ENCODE results near the gene MYH16.
"Not testable (repeated sequence)": the region's sequence is repeated elsewhere in the genome, so short reads cannot be mapped to it uniquely, and the experiment has no call there.

The MYH16 gene

GRCh38 chr7:99357701-99358490, 85.3 kb downstream of the MYH16 start:
- TF ChIP-seq MAX (IDR thresholded peaks at IDR 0.05; ENCODE audit: low read depth, low read length) (no peak), CTCF (IDR thresholded peaks at IDR 0.05; ENCODE audit: low read depth, low read length) (no peak), MYC (IDR thresholded peaks at IDR 0.05; ENCODE audit: low read depth, low read length) (no peak), POLR2A (IDR thresholded peaks at IDR 0.05; ENCODE audit: extremely low read depth, insufficient read length) (no peak)
- H3K4me3 ChIP-seq (ENCODE audit: low read depth, low read length) = no peak overlapping the region
- DNase-seq (ENCODE audit: low read depth) = no peak

DNA sequence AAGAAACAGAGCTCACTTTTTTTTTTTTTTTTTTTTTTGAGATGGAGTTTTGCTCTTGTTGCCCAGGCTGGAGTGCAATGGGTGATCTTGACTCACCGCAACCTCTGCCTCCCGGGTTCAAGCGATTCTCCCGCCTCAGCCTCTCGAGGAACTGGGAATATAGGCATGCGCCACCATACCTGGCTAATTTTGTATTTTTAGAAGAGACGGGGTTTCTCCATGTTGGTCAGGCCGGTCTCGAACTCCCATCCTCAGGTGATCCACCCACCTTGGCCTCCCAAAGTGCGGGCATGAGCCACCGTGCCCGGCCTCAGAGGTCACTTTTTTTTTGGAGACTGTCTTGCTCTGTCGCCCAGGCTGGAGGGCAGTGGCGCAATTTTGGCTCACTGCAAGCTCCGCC, 85.9 kb downstream of the MYH16 start:
- not testable (repeated sequence) for DNase-seq (ENCODE audit: low read depth); H3K4me3 ChIP-seq (ENCODE audit: low read depth, low read length)

DNA sequence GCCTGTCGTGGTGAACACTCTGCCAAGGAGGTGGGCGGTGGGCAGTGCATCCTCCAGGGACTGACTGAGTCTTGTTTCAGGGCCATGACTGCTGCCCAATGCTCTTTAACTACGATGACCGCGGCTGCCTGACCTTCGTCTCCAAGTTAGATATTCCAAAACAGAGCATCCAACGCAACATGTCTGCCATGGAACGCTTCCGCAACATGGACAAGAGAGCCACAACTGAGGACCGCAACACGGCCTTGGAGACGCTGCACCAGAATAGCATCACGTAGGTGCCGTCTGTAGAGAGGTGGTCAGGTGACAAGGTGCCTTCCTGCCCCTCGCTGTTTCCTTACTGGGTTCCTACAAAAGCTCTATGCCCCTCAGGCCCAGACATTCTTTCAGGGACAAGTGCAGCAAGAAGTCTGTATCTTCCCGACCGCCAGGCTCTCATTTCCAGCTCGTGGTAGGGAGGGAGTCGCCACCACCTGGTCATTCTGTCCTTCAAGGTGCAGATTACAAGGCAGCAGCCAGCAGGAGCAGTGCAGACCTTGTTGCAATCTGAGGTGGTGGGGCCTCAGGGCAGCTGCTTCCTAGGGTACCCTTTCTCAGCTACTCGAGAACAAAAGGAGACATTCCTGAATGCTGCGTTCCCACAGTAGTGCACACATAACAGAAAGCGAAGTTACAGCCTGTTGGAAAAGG, 87.0 kb downstream of the MYH16 start:
- no peak for DNase-seq (ENCODE audit: low read depth)
- TF ChIP-seq MAX (IDR thresholded peaks at IDR 0.05; ENCODE audit: low read depth, low read length) (no peak), POLR2A (IDR thresholded peaks at IDR 0.05; ENCODE audit: extremely low read depth, insufficient read length) (no peak), CTCF (IDR thresholded peaks at IDR 0.05; ENCODE audit: low read depth, low read length) (no peak), MYC (IDR thresholded peaks at IDR 0.05; ENCODE audit: low read depth, low read length) (no peak)
- no peak overlapping the region for H3K4me3 ChIP-seq (ENCODE audit: low read depth, low read length)
